Stimulated activated CD4-positive, alpha-beta T cell treated with anti-CD3 and anti-CD28 coated beads, Interleukin-2, amount 100 ng/mL, for 4 hours (primary cell): ENCODE data around the gene GABPB1.

ENCODE experiments used
- DNase-seq: peaks from one replicate; pipeline ENCODE4 v3.0.0-alpha.2; 2020; ENCODE audit warnings: low read depth

GABPB1 gene

GRCh38 chr15:50277370-50277769 lies 77.6 kb downstream of the GABPB1 start:
- no peak for DNase-seq

DNA sequence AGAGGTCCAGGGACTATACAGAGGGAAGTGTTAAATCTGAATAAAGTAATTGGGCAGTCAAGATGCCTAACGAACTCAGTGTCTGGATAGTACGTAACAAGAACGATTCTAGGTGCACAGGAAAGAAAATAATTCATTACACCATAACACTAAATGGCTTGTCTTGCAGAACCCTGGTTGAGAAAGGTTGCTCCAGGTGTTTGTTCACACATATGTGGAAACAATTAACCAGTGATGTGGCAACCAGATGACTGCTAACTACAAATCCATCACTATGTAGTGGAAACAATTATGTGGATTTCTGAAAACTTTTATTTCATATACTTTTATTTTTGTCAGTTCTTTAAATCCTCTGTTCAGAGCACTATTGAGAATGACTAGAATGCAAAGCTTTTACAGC lies 79.1 kb downstream of the GABPB1 start:
- no peak for DNase-seq

GRCh38 chr15:50275091-50275490 lies 79.9 kb downstream of the GABPB1 start:
- no peak for DNase-seq

DNA sequence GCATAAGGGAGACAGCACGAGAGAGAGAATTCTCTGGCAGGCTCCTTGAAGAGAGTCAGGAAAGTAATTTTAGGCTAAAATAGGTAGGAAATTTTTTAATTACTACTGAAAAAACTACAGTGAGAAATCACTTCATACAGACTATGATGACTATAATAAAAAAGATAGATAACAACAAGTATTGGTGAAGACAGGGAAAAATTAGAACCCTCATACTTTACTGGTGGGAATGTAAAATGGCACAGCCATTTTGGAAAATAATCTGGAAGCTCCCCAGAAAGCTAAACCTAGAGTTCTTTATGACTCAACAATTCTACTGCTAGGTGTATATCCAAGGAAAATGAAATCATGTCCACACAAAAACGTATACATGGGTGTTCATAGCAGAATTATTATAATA lies 87.4 kb downstream of the GABPB1 start:
- DNase-seq, result no peak

- DNase-seq, result no peak
Observed at GRCh38 chr15:50265620-50266019, 89.4 kb downstream of the GABPB1 start, which contains the start of gene HDC. TSS of gene HDC (minus strand) at chr15:50265726. CDS start at chr15:50265623, 103 bp downstream.

DNA sequence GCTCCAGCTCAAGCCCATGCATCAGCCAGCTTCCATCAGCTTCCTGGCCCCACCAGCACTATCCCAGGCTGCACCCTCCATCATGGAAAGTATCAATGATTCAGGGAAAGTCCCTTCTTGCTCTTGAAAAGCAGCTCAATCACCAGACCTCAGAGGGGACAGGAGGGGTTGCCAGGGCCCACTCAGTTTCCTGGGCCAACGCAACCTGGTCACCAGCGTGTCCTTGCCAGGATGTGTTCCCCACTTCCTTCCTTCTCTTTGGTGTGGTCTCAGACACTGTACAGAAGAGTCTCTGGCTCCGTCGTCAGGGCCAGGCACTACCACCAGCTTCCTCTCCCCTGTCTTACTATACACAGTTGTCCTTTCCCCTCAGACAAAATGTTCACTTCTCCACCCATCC lies 92.5 kb downstream of the GABPB1 start:
- peak; percentile 42 for DNase-seq

DNA sequence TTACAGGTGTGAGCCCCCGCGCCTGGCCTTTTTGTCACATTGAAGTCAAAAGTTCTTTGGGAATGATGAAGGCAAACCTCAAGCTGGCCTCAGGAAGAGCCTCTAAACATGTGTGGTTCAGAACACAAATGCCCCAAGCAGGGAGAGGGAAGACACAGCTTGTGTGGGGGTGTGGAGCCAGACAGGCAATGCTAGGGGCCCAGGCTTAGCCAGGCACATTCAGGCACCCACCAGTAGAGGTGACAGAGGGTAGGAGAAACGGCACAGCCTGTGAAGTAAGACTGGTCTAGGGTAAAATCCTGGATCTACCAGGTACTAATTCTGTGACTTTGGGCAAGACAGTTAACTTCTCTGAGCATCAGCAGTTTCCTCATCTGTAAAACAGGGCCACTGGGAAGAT lies 93.0 kb downstream of the GABPB1 start:
- DNase-seq, result no peak

- DNase-seq, result no peak
Observed at GRCh38 chr15:50260969-50261496, 94.0 kb downstream of the GABPB1 start.

DNA sequence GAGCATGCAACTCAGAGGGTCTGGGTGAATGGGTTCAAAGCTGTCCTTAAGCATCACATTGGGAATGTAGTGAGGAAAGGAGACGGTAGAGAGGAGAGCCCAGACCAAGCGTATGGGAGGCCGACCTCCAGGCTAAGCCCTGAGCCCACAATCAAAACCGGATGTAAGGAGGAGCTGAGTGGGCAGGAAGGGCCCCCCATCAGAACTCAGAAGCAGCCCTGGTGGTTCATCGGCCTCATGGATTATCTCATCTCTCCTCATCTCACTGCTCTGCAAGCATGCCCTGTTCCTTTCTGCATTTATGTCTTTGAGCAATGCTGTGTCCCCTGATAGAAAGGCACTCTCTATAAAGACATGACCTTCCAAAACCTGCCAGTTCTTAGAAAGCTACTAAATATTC lies 95.7 kb downstream of the GABPB1 start:
- DNase-seq, result no peak

GRCh38 chr15:50257924-50258323 lies 97.1 kb downstream of the GABPB1 start:
- DNase-seq, result no peak

GRCh38 chr15:50257332-50257731 lies 97.7 kb downstream of the GABPB1 start:
- no peak for DNase-seq

DNA sequence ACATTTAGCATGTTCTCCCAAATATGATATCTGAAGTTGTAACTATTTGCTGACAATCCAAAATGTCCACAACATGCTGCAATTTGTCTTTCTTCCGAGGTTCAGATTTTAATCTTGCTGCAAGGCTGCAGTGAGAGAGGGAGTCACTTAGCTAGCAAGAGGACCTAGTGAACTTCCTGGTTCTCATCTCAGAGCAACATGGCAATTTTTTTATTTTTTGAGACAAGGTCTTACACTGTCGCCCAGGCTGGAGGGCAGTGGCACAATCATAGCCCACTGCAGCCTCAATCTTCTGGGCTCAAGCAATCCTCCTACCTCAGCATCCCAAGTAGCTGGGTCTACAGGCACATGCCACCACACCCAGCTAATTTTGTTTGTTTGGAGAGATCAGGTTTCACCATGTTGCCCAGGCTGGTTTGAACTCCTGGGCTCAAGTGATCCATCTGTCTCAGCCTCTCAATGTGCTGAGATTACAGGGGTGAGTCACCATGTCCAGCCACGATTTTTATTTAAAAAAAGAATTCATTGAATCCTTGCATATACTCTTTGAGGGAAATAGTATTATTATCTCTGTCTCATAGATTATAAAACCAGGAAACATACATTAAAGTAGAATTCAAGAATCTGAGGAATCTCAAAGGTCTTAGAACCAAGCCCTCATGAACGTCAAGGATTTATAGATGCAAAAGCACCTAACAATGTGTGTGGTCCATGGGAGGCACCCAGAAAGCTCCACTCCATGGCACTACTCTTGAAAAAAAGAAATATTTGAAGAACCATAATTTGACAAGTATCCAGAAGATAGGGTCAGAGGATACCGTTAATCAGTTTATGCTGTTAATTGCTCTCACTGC lies 98.6 kb downstream of the GABPB1 start:
- DNase-seq, result no peak

GRCh38 chr15:50252556-50252955 lies 102.4 kb downstream of the GABPB1 start:
- DNase-seq, result no peak

DNA sequence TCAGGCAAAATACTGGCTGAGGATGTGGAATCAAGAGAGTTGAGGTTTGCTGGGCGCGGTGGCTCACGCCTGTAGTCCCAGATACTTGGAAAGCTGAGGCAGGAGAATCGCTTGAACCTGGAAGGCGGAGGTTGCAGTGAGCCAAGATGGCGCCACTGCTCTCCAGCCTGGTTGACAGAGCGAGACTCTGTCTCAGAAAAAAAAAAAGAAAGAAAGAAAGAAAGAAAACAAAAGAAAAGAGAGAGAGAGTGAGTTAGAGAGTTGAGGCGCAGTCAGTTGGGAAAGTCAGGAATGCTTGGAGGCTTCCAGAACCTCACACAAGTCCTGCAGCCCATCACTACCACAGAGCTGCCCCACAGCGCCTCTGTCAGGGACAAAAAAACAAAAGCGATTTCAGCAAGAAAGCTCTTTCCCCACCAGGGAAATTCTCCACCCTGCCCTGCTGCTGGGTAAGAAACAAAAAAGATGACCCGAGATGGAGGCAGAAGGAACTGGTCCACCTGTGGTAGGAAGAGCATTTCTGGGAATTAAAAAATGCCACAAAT lies 103.3 kb downstream of the GABPB1 start:
- no peak for DNase-seq

DNA sequence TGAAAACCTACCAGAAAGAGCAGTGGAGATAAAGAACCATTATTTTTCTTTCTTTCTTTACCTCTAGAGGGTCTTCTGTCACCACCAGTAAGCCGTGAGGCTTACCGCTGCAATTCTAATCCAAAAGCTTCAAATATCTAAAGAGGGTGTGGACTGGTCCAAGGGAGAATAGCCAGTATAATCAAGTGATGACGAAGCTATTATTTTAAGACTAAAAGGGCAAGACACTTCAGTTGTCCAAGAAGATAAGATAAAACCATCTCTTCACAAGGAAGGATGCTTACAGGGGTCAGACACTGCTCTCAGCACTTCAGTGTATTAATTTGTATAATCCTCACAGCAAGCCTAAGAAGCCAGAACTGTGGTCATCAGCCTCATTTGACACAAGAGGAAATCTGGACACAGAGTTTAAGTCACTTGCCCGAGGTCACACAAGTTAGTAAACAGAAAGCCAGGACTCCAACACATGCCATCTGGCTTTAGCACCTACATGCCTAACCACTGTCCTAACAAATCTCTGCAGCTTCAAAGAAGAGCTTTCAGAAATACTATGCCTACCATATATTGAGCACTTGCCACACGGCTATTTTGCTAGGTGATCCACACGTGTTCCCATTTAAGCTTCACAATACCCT lies 104.1 kb downstream of the GABPB1 start:
- DNase-seq, result no peak

- DNase-seq, result no peak
Observed at GRCh38 chr15:50249704-50250103, 105.3 kb downstream of the GABPB1 start.

GRCh38 chr15:50248994-50249582 lies 105.9 kb downstream of the GABPB1 start:
- no peak for DNase-seq

GRCh38 chr15:50247819-50248655 lies 107.0 kb downstream of the GABPB1 start:
- peak; percentile 45 for DNase-seq

GRCh38 chr15:50246631-50247030 lies 108.4 kb downstream of the GABPB1 start:
- no peak for DNase-seq

GRCh38 chr15:50244959-50245624 lies 109.9 kb downstream of the GABPB1 start:
- DNase-seq, result no peak

DNA sequence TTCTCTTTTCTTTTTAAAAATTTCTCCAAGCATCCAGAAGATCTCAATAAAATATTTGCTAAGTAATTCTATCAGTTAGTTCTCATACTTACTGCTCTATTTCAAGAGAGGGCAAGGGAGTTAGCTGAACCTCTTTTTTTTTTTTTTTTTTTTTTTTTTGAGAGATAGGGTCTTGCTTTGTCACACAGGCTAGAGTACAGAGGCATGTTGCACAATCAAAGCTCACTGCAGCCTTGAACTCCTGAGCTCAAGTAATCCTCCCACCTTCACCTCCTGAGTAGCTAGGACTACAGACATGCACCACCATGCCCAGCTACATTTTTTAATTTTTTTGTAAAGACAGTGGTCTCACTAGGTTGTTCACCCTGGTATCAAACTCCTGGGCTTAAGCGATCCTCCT lies 110.8 kb downstream of the GABPB1 start:
- no peak for DNase-seq
